ENCODE results near the gene C10orf62.

DNA sequence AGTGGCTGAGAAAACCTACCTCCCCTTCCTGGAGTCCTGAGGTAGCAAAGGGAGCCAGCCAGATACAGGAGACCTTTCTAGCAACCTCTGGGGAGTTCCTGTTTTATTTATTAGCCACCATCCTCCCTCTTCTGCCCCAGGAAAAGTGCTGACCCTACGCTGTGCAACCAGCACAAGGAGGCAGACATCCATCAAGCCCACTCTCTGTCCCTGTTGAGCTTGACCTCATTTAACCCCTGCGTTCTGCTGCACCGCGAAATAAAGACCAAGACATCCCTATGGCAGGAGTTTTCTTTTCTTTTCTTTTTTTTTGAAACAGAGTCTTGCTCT lies 42.3 kb upstream of the C10orf62 start:
- TF ChIP-seq POLR2A (IDR thresholded peaks at IDR 0.05; ENCODE audit: control extremely low read depth in 1 of 2, low read depth in 2 of 2, low read length in 2 of 2) (no peak), JUN (IDR thresholded peaks at IDR 0.05; ENCODE audit: low read depth, low read length) (no peak), CBX8 (IDR thresholded peaks at IDR 0.05; ENCODE audit: borderline replicate concordance, low read depth, low read length) (no peak)
